H1 (cell line): ENCODE data around the gene DOCK9. TPM values are rescaled to one million over a fixed set of nuclear protein-coding genes. Genes with fewer than 3 reads are reported as not detected.

Experiments
- CTCF ChIA-PET: fragments of 300-600 bp; sonication (Branson Sonifier 250); formaldehyde crosslinking; loops from one replicate; lab custom pipeline; 2021; ENCODE audit not compliant: partially characterized antibody; lab: Charles Lee
- POLR2A ChIA-PET: fragments of 300-600 bp; sonication (Branson Sonifier 250); formaldehyde crosslinking; loops from one replicate; lab custom pipeline; 2021; ENCODE audit warnings: inconsistent platforms; ENCODE audit not compliant: partially characterized antibody; lab: Charles Lee
- DNase-seq, 2 experiments: peaks; one replicate each; pipeline versions ENCODE4 v3.0.0 to v3.0.0-alpha.2; 2010 to 2022; ENCODE audit warnings: low spot score in 2 of 2, low read depth in 1 of 2, mixed read lengths in 1 of 2
- FAIRE-seq: peaks from 2 replicates; lab custom pipeline; 2011; peaks lifted over from hg19 to GRCh38; lab: Jason Lieb, UNC
- H2AFZ ChIP-seq: 2 replicates; pipeline ENCODE4 v1.8.1; 2012; ENCODE audit warnings: low read length, inconsistent platforms
- H2AK5ac ChIP-seq: 2 replicates; pipeline ENCODE4 v1.6.1; 2013; ENCODE audit warnings: low read depth, low read length
- H2BK120ac ChIP-seq: replicated peaks from 2 replicates; pipeline ENCODE3; 2013; ENCODE audit warnings: low read depth, low read length, inconsistent platforms
- H2BK12ac ChIP-seq: 2 replicates; pipeline ENCODE4 v1.6.1; 2013; ENCODE audit warnings: low read depth, low read length
- H2BK15ac ChIP-seq: 2 replicates; pipeline ENCODE4 v1.6.1; 2013; ENCODE audit warnings: low read length
- H2BK20ac ChIP-seq: 2 replicates; pipeline ENCODE4 v1.6.1; 2013; ENCODE audit warnings: low read length
- H2BK5ac ChIP-seq: 2 replicates; pipeline ENCODE4 v1.6.1; 2013; ENCODE audit warnings: low read depth, low read length
- H3K14ac ChIP-seq: 2 replicates; pipeline ENCODE4 v1.6.1; 2013; ENCODE audit warnings: inconsistent platforms; ENCODE audit not compliant: insufficient read length
- H3K18ac ChIP-seq: 2 replicates; pipeline ENCODE4 v1.6.1; 2013; ENCODE audit warnings: low read length; ENCODE audit errors: extremely low read depth
- H3K23ac ChIP-seq: 2 replicates; pipeline ENCODE4 v1.6.1; 2013; ENCODE audit warnings: inconsistent platforms; ENCODE audit not compliant: insufficient read length
- H3K23me2 ChIP-seq: 2 replicates; pipeline ENCODE4 v1.6.1; 2013; ENCODE audit warnings: low read depth, low read length
- H3K27ac ChIP-seq: 2 replicates; pipeline ENCODE4 v1.6.1; 2011; ENCODE audit warnings: low read depth, low read length, inconsistent platforms
- H3K27me3 ChIP-seq, 4 experiments: replicated peaks in 1 of 4; 1 replicate in 1 of 4; 2 replicates in 3 of 4; pipeline versions ENCODE4 v1.6.1 to v1.8.1; 2011 to 2013; ENCODE audit warnings: low read length in 3 of 4, mild to moderate bottlenecking in 3 of 4, inconsistent platforms in 2 of 4, mixed read lengths in 2 of 4, moderate library complexity in 1 of 4; ENCODE audit not compliant: control insufficient read depth in 3 of 4, insufficient read depth in 3 of 4; ENCODE audit errors: extremely low read depth in 1 of 4
- H3K36me3 ChIP-seq, 4 experiments: 2 replicates each; pipeline versions ENCODE4 v1.6.1 to v1.8.1; 2011 to 2013; ENCODE audit warnings: mild to moderate bottlenecking in 4 of 4, low read length in 3 of 4, moderate library complexity in 2 of 4, control low read depth in 1 of 4, inconsistent platforms in 1 of 4; ENCODE audit not compliant: insufficient read depth in 4 of 4, control insufficient read depth in 2 of 4
- H3K4ac ChIP-seq: replicated peaks from 2 replicates; pipeline ENCODE3; 2013; ENCODE audit warnings: low read length, low read depth, mixed read lengths, inconsistent platforms; ENCODE audit not compliant: insufficient read length
- H3K4me1 ChIP-seq, 4 experiments: replicated peaks in 1 of 4; 1 replicate in 1 of 4; 2 replicates in 3 of 4; pipeline versions ENCODE4 v1.6.1 to v1.8.1; 2011 to 2013; ENCODE audit warnings: low read length in 3 of 4, inconsistent platforms in 2 of 4, mixed read lengths in 1 of 4; ENCODE audit not compliant: insufficient read depth in 4 of 4, control insufficient read depth in 3 of 4
- H3K4me2 ChIP-seq, 2 experiments: 2 replicates each; pipeline versions ENCODE4 v1.6.1 to v1.8.1; 2011 to 2013; ENCODE audit warnings: low read depth in 2 of 2, low read length in 2 of 2, control low read depth in 1 of 2, inconsistent platforms in 1 of 2, mild to moderate bottlenecking in 1 of 2; ENCODE audit not compliant: insufficient read depth in 1 of 2
- H3K4me3 ChIP-seq, 4 experiments: fragments of 200-600, 300-600 bp in 1 of 4; sonication (generic), shearing (Covaris generic), sonication (Bioruptor Twin) in 1 of 4; 2 replicates each; pipeline versions ENCODE4 v1.5.1 to v1.8.1; 2011 to 2016; ENCODE audit warnings: low read length in 4 of 4, low read depth in 3 of 4, control low read depth in 2 of 4, inconsistent platforms in 2 of 4, mild to moderate bottlenecking in 2 of 4, mixed read lengths in 1 of 4, moderate library complexity in 1 of 4; ENCODE audit not compliant: insufficient read depth in 2 of 4; ENCODE audit errors: extremely low read depth in 1 of 4
- H3K56ac ChIP-seq: replicated peaks from 2 replicates; pipeline ENCODE3; 2013; ENCODE audit warnings: low read depth, mild to moderate bottlenecking, mixed read lengths, low read length, inconsistent platforms; ENCODE audit not compliant: insufficient read length
- H3K79me1 ChIP-seq: 2 replicates; pipeline ENCODE4 v1.6.1; 2013; ENCODE audit warnings: low read depth, low read length, control low read depth
- H3K79me2 ChIP-seq, 2 experiments: 2 replicates each; pipeline versions ENCODE4 v1.6.1 to v1.8.1; 2012 to 2013; ENCODE audit warnings: low read length in 2 of 2, mild to moderate bottlenecking in 2 of 2, inconsistent platforms in 1 of 2; ENCODE audit not compliant: insufficient read depth in 2 of 2, control insufficient read depth in 1 of 2
- H3K9ac ChIP-seq, 4 experiments: replicated peaks in 1 of 4; 1 replicate in 1 of 4; 2 replicates in 3 of 4; pipeline versions ENCODE4 v1.6.1 to v1.8.1; 2011 to 2013; ENCODE audit warnings: low read depth in 3 of 4, low read length in 3 of 4, control low read depth in 2 of 4, mild to moderate bottlenecking in 2 of 4, moderate library complexity in 2 of 4, inconsistent platforms in 1 of 4; ENCODE audit errors: extremely low read depth in 1 of 4
- H3K9me3 ChIP-seq, 2 experiments: 2 replicates each; pipeline versions ENCODE4 v1.6.1 to v1.8.1; 2012 to 2013; ENCODE audit warnings: mild to moderate bottlenecking in 2 of 2, moderate library complexity in 2 of 2, control low read depth in 1 of 2, inconsistent platforms in 1 of 2, low read depth in 1 of 2, low read length in 1 of 2, mixed read lengths in 1 of 2; ENCODE audit not compliant: insufficient read depth in 2 of 2
- H4K20me1 ChIP-seq, 2 experiments: replicated peaks in 1 of 2; 2 replicates each; pipeline versions ENCODE3 to v1.8.1; 2011 to 2013; ENCODE audit warnings: inconsistent platforms in 2 of 2, low read length in 2 of 2, mild to moderate bottlenecking in 1 of 2; ENCODE audit not compliant: insufficient read depth in 2 of 2, control insufficient read depth in 1 of 2
- H4K5ac ChIP-seq: 2 replicates; pipeline ENCODE4 v1.6.1; 2013; ENCODE audit warnings: low read length, low read depth, mixed read lengths, inconsistent platforms; ENCODE audit not compliant: insufficient read length
- H4K8ac ChIP-seq: 2 replicates; pipeline ENCODE4 v1.8.0; 2013; ENCODE audit warnings: mild to moderate bottlenecking, moderate library complexity, low read length, inconsistent platforms; ENCODE audit not compliant: insufficient read depth; ENCODE audit errors: extremely low read depth
- H4K91ac ChIP-seq: replicated peaks from 2 replicates; pipeline ENCODE3; 2013; ENCODE audit warnings: low read length, mixed read lengths, inconsistent platforms; ENCODE audit not compliant: insufficient read length
- BRCA1 ChIP-seq: IDR thresholded peaks from 2 replicates; pipeline ENCODE4 v1.6.1; 2012; ENCODE audit warnings: low read depth, low read length, improper control_type of control experiment
- NRF1 ChIP-seq: IDR thresholded peaks from 2 replicates; pipeline ENCODE4 v1.6.1; 2011; ENCODE audit warnings: mild to moderate bottlenecking, low read depth, low read length, improper control_type of control experiment
- RFX5 ChIP-seq: IDR thresholded peaks from 2 replicates; pipeline ENCODE4 v1.6.1; 2011; ENCODE audit warnings: low read depth, low read length, improper control_type of control experiment, borderline replicate concordance
- SIX5 ChIP-seq: IDR thresholded peaks from 2 replicates; pipeline ENCODE4 v1.6.1; 2011; ENCODE audit warnings: mild to moderate bottlenecking, low read depth, low read length
- WGBS, 2 experiments: shearing (Covaris generic) in 1 of 2; methylation state at CpG; one replicate each; pipeline versions ENCODE4 v1.1.6 to v1.1.7; 2013 to 2015; ENCODE audit warnings: low lambda C conversion rate in 2 of 2, mixed read lengths in 2 of 2, inconsistent platforms in 1 of 2, low coverage in 1 of 2, missing lambda C conversion rate in 1 of 2; ENCODE audit not compliant: insufficient replicate concordance in 2 of 2, insufficient coverage in 1 of 2, insufficient read length in 1 of 2; ENCODE audit errors: extremely low coverage in 1 of 2, missing lambda C conversion rate in 1 of 2; 5-methylcytosine and 5-hydroxymethylcytosine counted together
- polyA plus RNA-seq, 7 experiments: library from polyadenylated mRNA; depleted of rRNA in 3 of 7; stranded (reverse) in 5 of 7; unstranded in 2 of 7; fragments of >200 nt in 5 of 7; fragments of 200-250 nt in 2 of 7; gene quantifications; 1 replicate in 5 of 7; 2 replicates in 1 of 7; 4 replicates in 1 of 7; pipeline versions ENCODE4 v1.2.1 to v1.2.3, GENCODE V29; 2011 to 2013; ENCODE audit warnings: missing spikeins in 2 of 7, mixed read lengths in 2 of 7
- total RNA-seq: library from RNA; stranded (reverse); fragmentation: NEBNext Ultra II Directional; extraction: Animal tissue kit (Norgen Biotek cat#: 25700); gene quantifications from 2 replicates; pipeline ENCODE4 v1.2.1, GENCODE V29; 2021
- TF ChIP-seq, protein P1 (sequence below): IDR thresholded peaks from 2 replicates; pipeline ENCODE4 v1.6.1; 2012; ENCODE audit warnings: inconsistent platforms

DOCK9 gene
- total and polyA plus RNA-seq, 2 of the 8 experiments (the other 6 are each of a cell fraction or from before 2014, with no cell fraction given): 21.6 to 31.5 TPM

DNA sequence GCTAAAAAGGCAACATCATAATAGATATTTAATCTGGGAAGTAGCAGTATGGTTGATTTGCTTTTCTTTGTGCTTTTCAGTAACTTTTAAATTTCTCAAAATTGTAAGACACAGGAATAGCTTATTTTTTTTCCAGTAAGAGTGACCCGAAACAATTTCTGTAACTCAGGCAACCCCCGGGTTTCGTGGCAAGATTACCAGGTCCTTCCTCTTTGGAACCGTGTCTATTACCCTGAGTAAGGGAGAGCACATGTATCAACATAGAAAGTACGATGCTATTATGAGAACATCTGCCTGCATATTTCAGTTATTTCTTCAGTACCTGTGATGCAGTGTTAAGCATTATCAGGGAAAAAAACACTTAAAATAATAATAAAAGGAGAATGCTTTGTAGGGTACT lies 64.1 kb downstream of the DOCK9 start:
- no peak overlapping the region for H2BK5ac ChIP-seq
- H2BK12ac ChIP-seq: no peak overlapping the region
- no peak overlapping the region for H4K91ac ChIP-seq
- H2AFZ ChIP-seq: no peak overlapping the region
- H3K56ac ChIP-seq: no peak overlapping the region
- H3K27me3 ChIP-seq: no peaks in the 10 kb centered on the region
- H2BK20ac ChIP-seq: no peak overlapping the region
- no peak overlapping the region for H3K4me3 ChIP-seq
- WGBS, 2 experiments: 90% methylated on average over 5 of the region's 5 CpGs; no CpG with 5 or more reads in 1 of the 2 experiments
- H3K27ac ChIP-seq: no peak overlapping the region
- no peak overlapping the region for H3K4me2 ChIP-seq
- H3K23me2 ChIP-seq: no peaks in the 10 kb centered on the region
- ChIA-PET POLR2A (no interaction called here), CTCF (interaction anchor here (0.6 to 1.8 kb wide), 3 partner anchors 45 to 1026 kb away, joined by 3 to 5 read pairs (median 3); no protein-coding TSS in a partner anchor)
- TF ChIP-seq RFX5 (no peak), SIX5 (no peak), NRF1 (no peak), BRCA1 (no peak)
- TF ChIP-seq, protein P1, sequence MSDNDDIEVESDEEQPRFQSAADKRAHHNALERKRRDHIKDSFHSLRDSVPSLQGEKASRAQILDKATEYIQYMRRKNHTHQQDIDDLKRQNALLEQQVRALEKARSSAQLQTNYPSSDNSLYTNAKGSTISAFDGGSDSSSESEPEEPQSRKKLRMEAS: no peak
- H3K23ac ChIP-seq: no peak overlapping the region
- H3K36me3 ChIP-seq: no peaks in the 10 kb centered on the region
- H3K18ac ChIP-seq: no peak overlapping the region
- H3K4ac ChIP-seq: no peak overlapping the region
- no peak overlapping the region for H2BK120ac ChIP-seq
- no peaks in the 10 kb centered on the region for H4K20me1 ChIP-seq
- H3K9ac ChIP-seq: no peak overlapping the region
- H3K14ac ChIP-seq: no peak overlapping the region
- no peaks in the 10 kb centered on the region for H3K9me3 ChIP-seq
- H3K79me1 ChIP-seq: no peaks in the 10 kb centered on the region
- FAIRE-seq (no peak), DNase-seq (no peak)
- no peaks in the 10 kb centered on the region for H3K79me2 ChIP-seq
- H2AK5ac ChIP-seq: no peak overlapping the region
- no peak overlapping the region for H4K8ac ChIP-seq
- no peak overlapping the region for H2BK15ac ChIP-seq
- H3K4me1 ChIP-seq: no peaks in the 10 kb centered on the region
- no peak overlapping the region for H4K5ac ChIP-seq
